Left lung (tissue), 10 donors: ENCODE data around the gene UEVLD. TPM values are rescaled to one million over a fixed set of nuclear protein-coding genes. Genes with fewer than 3 reads are reported as not detected.
A peak's percentile ranks its signal among the peaks of the same experiment; 100 is the strongest.

ENCODE experiments used
- ATAC-seq: fragments of 200-7000 bp; cut with Tn5 transposase; one replicate; pipeline ENCODE4 v1.9.1; 2020; ENCODE audit warnings: moderate library complexity
- DNase-seq, 4 donors: peaks; one replicate each; pipeline ENCODE4 v3.0.0-alpha.2; 2013 to 2020
- H3K27ac ChIP-seq, 2 donors: fragments of 200-600 bp; sonication (generic) in 1 of 2; one replicate each; pipeline versions ENCODE4 v1.5.0 to v1.8.0; 2020 to 2021
- H3K27me3 ChIP-seq, 2 donors: fragments of 200-600 bp; sonication (generic) in 1 of 2; one replicate each; pipeline versions ENCODE4 v1.5.0 to v1.8.0; 2020 to 2021
- H3K36me3 ChIP-seq, 2 donors: fragments of 200-600 bp; sonication (generic) in 1 of 2; one replicate each; pipeline versions ENCODE4 v1.5.0 to v1.8.0; 2020 to 2021
- H3K4me1 ChIP-seq, 2 donors: fragments of 200-600 bp; one replicate each; pipeline ENCODE4 v1.8.0; 2021
- H3K4me3 ChIP-seq, 2 donors: fragments of 200-600 bp; sonication (generic) in 1 of 2; one replicate each; pipeline versions ENCODE4 v1.5.0 to v1.8.0; 2020 to 2021; ENCODE audit warnings: mild to moderate bottlenecking in 1 of 2
- H3K9me3 ChIP-seq, 2 donors: fragments of 200-600 bp; sonication (generic) in 1 of 2; one replicate each; pipeline versions ENCODE4 v1.5.0 to v1.8.0; 2020 to 2021
- CTCF ChIP-seq, 2 donors: fragments of 200-600 bp; sonication (generic) in 1 of 2; IDR thresholded peaks; one replicate each; pipeline versions ENCODE4 v1.5.0 to v1.8.0; 2021; ENCODE audit warnings: antibody characterized with exemption in 2 of 2
- intact Hi-C, 2 donors: fragments of 100-400 bp; cut with DNase I; formaldehyde crosslinking; loops; one replicate each; pipeline versions ENCODE4 v1.11.2 to v1.14.2; 2022
- polyA plus RNA-seq, 6 donors: library from polyadenylated mRNA; unstranded; fragments of 120-200 nt; gene quantifications; one replicate each; pipeline ENCODE4 v1.2.1, GENCODE V29; 2013; ENCODE audit not compliant: insufficient read length in 6 of 6
- total RNA-seq, 2 donors: library from RNA; stranded (reverse); fragmentation: NEBNext Ultra II Directional; extraction: Animal tissue kit (Norgen Biotek cat#: 25700); gene quantifications; one replicate each; pipeline ENCODE4 v1.2.1, GENCODE V29; 2021
- donor health status: DM: no; HTN: yes; CAD: no.
- donor health status: DM: no; HTN: no; CAD: no.

The UEVLD gene
- total and polyA plus RNA-seq, 8 donors: 17.1 to 25.3 (median 20.6) TPM

- H3K36me3 ChIP-seq: peaks cover 0 to 91% of the 10 kb centered on the region in 2 donors
- DNase-seq: no peak
- no peaks in the 10 kb centered on the region for H3K4me1 ChIP-seq
- no peak for TF ChIP-seq CTCF (IDR thresholded peaks at IDR 0.05)
- ATAC-seq: no peak
- intact Hi-C loops: no loop called here
- H3K9me3 ChIP-seq: no peaks in the 10 kb centered on the region
- no peak overlapping the region for H3K27ac ChIP-seq
- H3K4me3 ChIP-seq: no peak overlapping the region
- H3K27me3 ChIP-seq: no peaks in the 10 kb centered on the region
Observed at GRCh38 chr11:18502352-18502751, 86.2 kb downstream of the UEVLD start.

GRCh38 chr11:18501629-18502028, 86.9 kb downstream of the UEVLD start:
- Histone ChIP-seq H3K27ac (no peak overlapping the region), H3K4me3 (no peak overlapping the region), H3K9me3 (no peaks in the 10 kb centered on the region), H3K27me3 (no peaks in the 10 kb centered on the region), H3K4me1 (no peaks in the 10 kb centered on the region), H3K36me3 (peaks cover 0 to 91% of the 10 kb centered on the region in 2 donors)
- DNase-seq (no peak), ATAC-seq (no peak)
- intact Hi-C loops: no loop called here
- TF ChIP-seq CTCF (IDR thresholded peaks at IDR 0.05): no peak

GRCh38 chr11:18498039-18498438, 90.5 kb downstream of the UEVLD start:
- Histone ChIP-seq H3K27me3 (no peaks in the 10 kb centered on the region), H3K9me3 (no peaks in the 10 kb centered on the region), H3K4me3 (no peak overlapping the region), H3K36me3 (peaks cover 0 to 63% of the 10 kb centered on the region in 2 donors), H3K4me1 (no peaks in the 10 kb centered on the region), H3K27ac (no peak overlapping the region)
- DNase-seq (no peak), ATAC-seq (no peak)
- TF ChIP-seq CTCF (IDR thresholded peaks at IDR 0.05): no peak
- intact Hi-C loops: no loop called here

GRCh38 chr11:18495703-18496102, 92.8 kb downstream of the UEVLD start:
- Histone ChIP-seq H3K27ac (no peak overlapping the region), H3K36me3 (peaks cover 0 to 53% of the 10 kb centered on the region in 2 donors), H3K27me3 (no peaks in the 10 kb centered on the region), H3K4me3 (no peak overlapping the region), H3K9me3 (no peaks in the 10 kb centered on the region), H3K4me1 (peaks cover 0 to 2% of the 10 kb centered on the region in 2 donors)
- ATAC-seq: peak; percentile 31
- peak in 1 of 4 donors; percentile 5 for DNase-seq
- intact Hi-C loops: no loop called here
- no peak for TF ChIP-seq CTCF (IDR thresholded peaks at IDR 0.05)

- H3K9me3 ChIP-seq: no peaks in the 10 kb centered on the region
- peaks cover 0 to 5% of the 10 kb centered on the region in 2 donors for H3K4me1 ChIP-seq
- DNase-seq: no peak
- H3K27me3 ChIP-seq: no peaks in the 10 kb centered on the region
- no peak overlapping the region for H3K27ac ChIP-seq
- TF ChIP-seq CTCF (IDR thresholded peaks at IDR 0.05): no peak
- intact Hi-C loops: no loop called here
- H3K4me3 ChIP-seq: no peak overlapping the region
- no peak for ATAC-seq
- peaks cover 0 to 53% of the 10 kb centered on the region in 2 donors for H3K36me3 ChIP-seq
Observed at GRCh38 chr11:18495271-18495670, 93.3 kb downstream of the UEVLD start.
